ENCODE data around the gene KRT10. TPM values are rescaled to one million over a fixed set of nuclear protein-coding genes. Genes with fewer than 3 reads are reported as not detected.

The KRT10 gene
- total RNA-seq, 1 donor from 2014 or later = 40.7 TPM

- TF ChIP-seq CTCF (IDR thresholded peaks at IDR 0.05) = no peak
Measured at GRCh38 chr17:40844671-40845107, 22.3 kb upstream of the KRT10 start.

GRCh38 chr17:40843242-40843641 is 20.8 kb upstream of the KRT10 start:
- no peak for ATAC-seq (ENCODE audit: low read depth)

More at GRCh38 chr17:40844671-40845107, 22.3 kb upstream of the KRT10 start:
- Mint-ChIP-seq H3K27ac (no peak overlapping the region), H3K4me3 (no peak overlapping the region), H3K36me3 (ENCODE audit: low read depth) (no peaks in the 10 kb centered on the region), H3K27me3 (peaks cover 28% of the 10 kb centered on the region), H3K4me1 (no peaks in the 10 kb centered on the region), H3K9me3 (no peaks in the 10 kb centered on the region)
- DNase-seq = no peak
- ChIA-PET CTCF (no interaction called here), POLR2A (no interaction called here)
- no peak for ATAC-seq (ENCODE audit: low read depth)
- intact Hi-C loops (cut with micrococcal nuclease) = no loop called here

GRCh38 chr17:40841246-40841645 is 18.8 kb upstream of the KRT10 start:
- peaks cover 28% of the 10 kb centered on the region for H3K27me3 Mint-ChIP-seq
- no peak for DNase-seq
- no peaks in the 10 kb centered on the region for H3K9me3 Mint-ChIP-seq
- no peaks in the 10 kb centered on the region for H3K4me1 Mint-ChIP-seq
- no peak overlapping the region for H3K27ac Mint-ChIP-seq
- no peak for TF ChIP-seq CTCF (IDR thresholded peaks at IDR 0.05)
- H3K36me3 Mint-ChIP-seq (ENCODE audit: low read depth) = no peaks in the 10 kb centered on the region
- intact Hi-C loops (cut with micrococcal nuclease) = no loop called here
- no peak for ATAC-seq (ENCODE audit: low read depth)
- H3K4me3 Mint-ChIP-seq = no peak overlapping the region
- CTCF ChIA-PET = no interaction called here
- POLR2A ChIA-PET = no interaction called here

More at GRCh38 chr17:40843242-40843641, 20.8 kb upstream of the KRT10 start:
- Mint-ChIP-seq H3K4me3 (no peak overlapping the region), H3K27ac (no peak overlapping the region), H3K27me3 (peaks cover 28% of the 10 kb centered on the region), H3K36me3 (ENCODE audit: low read depth) (no peaks in the 10 kb centered on the region), H3K4me1 (no peaks in the 10 kb centered on the region), H3K9me3 (no peaks in the 10 kb centered on the region)
- no peak for DNase-seq
- ChIA-PET POLR2A (no interaction called here), CTCF (no interaction called here)
- intact Hi-C loops (cut with micrococcal nuclease) = no loop called here
- no peak for TF ChIP-seq CTCF (IDR thresholded peaks at IDR 0.05)

GRCh38 chr17:40839194-40839593 is 16.8 kb upstream of the KRT10 start:
- intact Hi-C loops (cut with micrococcal nuclease) = no loop called here
- ATAC-seq (ENCODE audit: low read depth) (no peak), DNase-seq (no peak)
- no peaks in the 10 kb centered on the region for H3K4me1 Mint-ChIP-seq
- no peaks in the 10 kb centered on the region for H3K9me3 Mint-ChIP-seq
- no peak overlapping the region for H3K4me3 Mint-ChIP-seq
- no peak overlapping the region for H3K27ac Mint-ChIP-seq
- ChIA-PET POLR2A (no interaction called here), CTCF (no interaction called here)
- peaks cover 11% of the 10 kb centered on the region for H3K27me3 Mint-ChIP-seq
- TF ChIP-seq CTCF (IDR thresholded peaks at IDR 0.05) = no peak
- peaks cover 8% of the 10 kb centered on the region for H3K36me3 Mint-ChIP-seq (ENCODE audit: low read depth)

- Mint-ChIP-seq H3K27me3 (no peaks in the 10 kb centered on the region), H3K4me3 (no peak overlapping the region), H3K36me3 (ENCODE audit: low read depth) (peaks cover 9% of the 10 kb centered on the region), H3K9me3 (no peaks in the 10 kb centered on the region), H3K4me1 (no peaks in the 10 kb centered on the region), H3K27ac (no peak overlapping the region)
- intact Hi-C loops (cut with micrococcal nuclease) = no loop called here
- no peak for TF ChIP-seq CTCF (IDR thresholded peaks at IDR 0.05)
- ATAC-seq (ENCODE audit: low read depth) = no peak
- no peak for DNase-seq
- ChIA-PET CTCF (no interaction called here), POLR2A (no interaction called here)
Measured at GRCh38 chr17:40836020-40836419, 13.6 kb upstream of the KRT10 start.
